ENCODE results near the gene TUBD1.

Gene TUBD1

GRCh38 chr17:59814685-59815084 is 78.1 kb downstream of the TUBD1 start:
- no peak for DNase-seq

- no peak for DNase-seq
These were observed 78.5 kb downstream of the TUBD1 start for GRCh38 chr17:59814276-59814675.

- DNase-seq = no peak
These were observed 80.6 kb downstream of the TUBD1 start for GRCh38 chr17:59812139-59812538.

DNA sequence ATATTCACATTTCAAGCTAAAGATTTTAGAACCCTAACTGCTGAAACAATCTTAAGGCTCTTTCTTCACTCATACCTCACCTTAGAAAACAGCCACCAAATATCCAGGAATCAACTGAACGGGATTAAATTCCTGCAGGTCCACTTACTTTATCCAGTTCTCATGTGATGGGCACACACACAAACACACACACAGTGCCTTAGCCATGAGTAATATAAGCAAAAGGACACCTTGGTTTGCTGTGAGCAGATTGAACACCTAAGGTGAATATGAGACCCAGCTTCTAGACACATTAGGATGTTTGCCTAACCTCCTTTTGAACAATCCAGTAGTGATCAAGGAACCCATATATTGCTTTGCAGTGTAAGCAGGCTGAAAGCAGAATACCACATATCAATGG is 81.5 kb downstream of the TUBD1 start:
- DNase-seq = no peak

DNA sequence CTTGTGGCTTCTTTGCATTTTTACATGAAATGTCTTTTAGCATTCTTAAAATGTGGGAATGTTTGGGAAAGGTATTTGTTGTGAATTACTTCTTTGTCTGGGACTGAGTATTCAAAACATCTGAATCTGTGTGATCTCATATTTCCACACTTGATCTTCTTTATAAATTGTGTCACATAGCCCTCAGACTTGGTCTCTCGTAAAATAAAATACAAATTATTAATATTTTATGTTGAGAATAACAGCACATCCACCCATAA is 81.9 kb downstream of the TUBD1 start:
- no peak for DNase-seq

All from NCI-H2107 (cell line).